HEK293T (cell line): Measurements from ENCODE around the gene EMC10.

ENCODE experiments used
- CTCF ChIA-PET: fragments of 350-600 bp; formaldehyde crosslinking; extraction: SDS; loops from one replicate; lab custom pipeline; 2021; ENCODE audit warnings: antibody characterized with exemption, inconsistent platforms; lab: Yijun Ruan, JAX
- POLR2A ChIA-PET: fragments of 350-600 bp; formaldehyde crosslinking; extraction: SDS; loops from one replicate; lab custom pipeline; 2020; ENCODE audit warnings: antibody characterized with exemption, inconsistent platforms; lab: Yijun Ruan, JAX
- DNase-seq: peaks from one replicate; pipeline ENCODE4 v3.0.0; 2012; ENCODE audit warnings: mixed read lengths; ENCODE audit errors: extremely low spot score
- ARNT ChIP-seq: fragments of 450-650 bp; IDR thresholded peaks from 2 replicates; pipeline ENCODE4 v1.6.1; 2017; ENCODE audit warnings: mild to moderate bottlenecking
- BHLHE40 ChIP-seq: fragments of 450-650 bp; IDR thresholded peaks from 2 replicates; pipeline ENCODE4 v1.6.1; 2016; ENCODE audit warnings: mild to moderate bottlenecking, moderate library complexity, borderline replicate concordance
- CTBP1 ChIP-seq: fragments of 450-650 bp; IDR thresholded peaks from 2 replicates; pipeline ENCODE4 v1.6.1; 2016; ENCODE audit warnings: borderline replicate concordance
- ELF4 ChIP-seq: fragments of 450-650 bp; IDR thresholded peaks from 2 replicates; pipeline ENCODE4 v1.6.1; 2017; ENCODE audit warnings: antibody characterized with exemption
- FOXA1 ChIP-seq: fragments of 450-650 bp; IDR thresholded peaks from 2 replicates; pipeline ENCODE4 v1.6.1; 2016; ENCODE audit warnings: mild to moderate bottlenecking
- FOXK2 ChIP-seq: fragments of 450-650 bp; IDR thresholded peaks from 2 replicates; pipeline ENCODE4 v1.6.1; 2016; ENCODE audit warnings: mild to moderate bottlenecking
- FOXM1 ChIP-seq: fragments of 450-650 bp; IDR thresholded peaks from 2 replicates; pipeline ENCODE4 v1.6.1; 2017; ENCODE audit warnings: mild to moderate bottlenecking, borderline replicate concordance
- HDGF ChIP-seq: fragments of 450-650 bp; IDR thresholded peaks from 2 replicates; pipeline ENCODE4 v1.6.1; 2017; ENCODE audit warnings: antibody characterized with exemption, borderline replicate concordance
- L3MBTL2 ChIP-seq: fragments of 450-650 bp; conservative IDR thresholded peaks from 2 replicates; pipeline ENCODE4 v1.6.1; 2016; ENCODE audit warnings: mild to moderate bottlenecking
- LEF1 ChIP-seq: fragments of 450-650 bp; IDR thresholded peaks from 2 replicates; pipeline ENCODE4 v1.6.1; 2017; ENCODE audit warnings: mild to moderate bottlenecking, borderline replicate concordance
- NFRKB ChIP-seq: fragments of 450-650 bp; IDR thresholded peaks from 2 replicates; pipeline ENCODE4 v1.6.1; 2016; ENCODE audit warnings: mild to moderate bottlenecking, moderate library complexity
- SP1 ChIP-seq: fragments of 450-650 bp; IDR thresholded peaks from 2 replicates; pipeline ENCODE4 v1.6.1; 2017
- SUZ12 ChIP-seq: fragments of 450-650 bp; IDR thresholded peaks from 2 replicates; pipeline ENCODE4 v1.6.1; 2016; ENCODE audit warnings: mild to moderate bottlenecking
- TARDBP ChIP-seq: fragments of 450-650 bp; IDR thresholded peaks from 2 replicates; pipeline ENCODE4 v1.6.1; 2016
- ZNF384 ChIP-seq: fragments of 450-650 bp; IDR thresholded peaks from 2 replicates; pipeline ENCODE4 v1.6.1; 2016
- TF ChIP-seq, protein P1 (sequence below): fragments of 450-650 bp; IDR thresholded peaks from 2 replicates; pipeline ENCODE4 v1.6.1; 2016

Gene EMC10

DNA sequence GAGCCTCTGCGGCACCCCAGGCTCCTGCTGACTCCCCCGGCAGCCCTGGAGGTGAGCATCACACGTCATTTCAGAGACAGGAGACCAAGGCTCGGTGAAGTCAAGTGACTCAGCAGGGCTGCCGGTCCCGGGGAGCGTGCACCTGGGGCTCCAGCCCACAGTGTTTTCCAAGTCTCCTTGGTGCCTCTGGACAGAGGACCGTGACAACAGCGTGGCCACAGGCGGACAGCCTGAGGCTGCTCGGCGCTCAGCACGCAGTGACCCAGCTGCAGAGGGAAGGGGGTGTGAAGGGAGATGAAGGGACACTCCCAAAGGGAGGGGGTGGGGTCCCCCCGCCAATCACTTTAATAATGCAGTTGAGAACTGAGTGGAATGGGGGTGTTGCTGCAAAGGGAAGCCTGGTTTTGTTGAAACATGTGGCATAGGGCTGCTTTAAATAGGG lies 54.9 kb downstream of the EMC10 start:
- TF ChIP-seq NFRKB (no peak), FOXK2 (no peak), ZNF384 (no peak)
- no peak for DNase-seq
- POLR2A ChIA-PET: no interaction called here
- CTCF ChIA-PET: no interaction called here

DNA sequence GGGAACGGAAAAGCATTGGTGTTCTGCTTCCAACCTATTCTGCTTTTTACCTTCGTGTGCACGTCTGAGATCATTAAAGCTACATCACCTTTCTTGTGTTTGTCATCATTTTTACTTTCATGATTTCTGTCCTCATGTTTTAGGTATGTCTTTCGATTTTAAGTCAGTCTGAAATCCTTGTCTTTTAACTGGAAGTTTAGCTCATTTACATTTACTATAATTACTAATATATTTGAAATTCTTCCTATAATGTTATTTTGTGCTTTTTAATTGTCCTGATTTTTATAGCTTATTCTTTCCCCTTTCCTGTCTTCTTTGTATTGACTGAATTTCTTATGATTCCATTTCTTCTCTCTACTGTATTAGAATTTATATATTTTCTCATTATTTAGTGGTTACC lies 56.6 kb downstream of the EMC10 start:
- no peak for DNase-seq
- ChIA-PET CTCF (interaction anchor here (0.6 to 0.8 kb wide), 2 partner anchors 23 to 189 kb away, joined by 3 read pairs; no protein-coding TSS in a partner anchor), POLR2A (interaction anchor here (0.8 kb wide), 1 partner anchor 21 kb away, joined by 3 read pairs; the partner anchor contains the start of gene JOSD2)
- TF ChIP-seq LEF1 (no peak), L3MBTL2 (no peak), BHLHE40 (no peak), ELF4 (no peak), CTBP1 (no peak), ARNT (no peak), SP1 (no peak), FOXK2 (no peak), HDGF (no peak), FOXA1 (no peak), ZNF384 (no peak), NFRKB (no peak), TARDBP (no peak), SUZ12 (no peak), FOXM1 (no peak)
- TF ChIP-seq, protein P1, sequence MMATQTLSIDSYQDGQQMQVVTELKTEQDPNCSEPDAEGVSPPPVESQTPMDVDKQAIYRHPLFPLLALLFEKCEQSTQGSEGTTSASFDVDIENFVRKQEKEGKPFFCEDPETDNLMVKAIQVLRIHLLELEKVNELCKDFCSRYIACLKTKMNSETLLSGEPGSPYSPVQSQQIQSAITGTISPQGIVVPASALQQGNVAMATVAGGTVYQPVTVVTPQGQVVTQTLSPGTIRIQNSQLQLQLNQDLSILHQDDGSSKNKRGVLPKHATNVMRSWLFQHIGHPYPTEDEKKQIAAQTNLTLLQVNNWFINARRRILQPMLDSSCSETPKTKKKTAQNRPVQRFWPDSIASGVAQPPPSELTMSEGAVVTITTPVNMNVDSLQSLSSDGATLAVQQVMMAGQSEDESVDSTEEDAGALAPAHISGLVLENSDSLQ: no peak

DNA sequence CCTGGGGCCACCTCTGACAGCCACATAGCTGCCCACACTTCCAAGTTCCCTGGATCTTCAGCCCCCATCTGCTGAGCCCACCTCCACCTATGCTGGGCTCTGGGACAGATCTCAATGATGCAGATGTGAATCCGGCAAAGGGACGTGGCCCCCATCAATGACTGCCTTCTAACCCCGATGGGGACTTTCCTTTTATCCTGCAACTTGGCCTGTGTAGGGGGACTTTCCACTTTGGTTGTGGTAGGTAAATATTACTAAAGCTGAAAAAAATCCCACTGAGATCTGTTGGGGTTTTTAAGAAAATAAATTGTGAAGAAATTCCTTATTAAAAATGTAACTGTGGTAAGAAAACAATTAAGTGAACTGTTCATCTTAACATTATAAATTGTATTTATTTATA lies 58.2 kb downstream of the EMC10 start:
- TF ChIP-seq SP1 (no peak), FOXM1 (no peak), TARDBP (no peak), CTBP1 (no peak), ARNT (no peak), ZNF384 (no peak), BHLHE40 (no peak), SUZ12 (no peak), FOXA1 (no peak), NFRKB (no peak), L3MBTL2 (no peak), LEF1 (no peak), HDGF (no peak), ELF4 (no peak), FOXK2 (no peak)
- TF ChIP-seq, protein P1: no peak
- no peak for DNase-seq
- POLR2A ChIA-PET: no interaction called here
- CTCF ChIA-PET: no interaction called here

DNA sequence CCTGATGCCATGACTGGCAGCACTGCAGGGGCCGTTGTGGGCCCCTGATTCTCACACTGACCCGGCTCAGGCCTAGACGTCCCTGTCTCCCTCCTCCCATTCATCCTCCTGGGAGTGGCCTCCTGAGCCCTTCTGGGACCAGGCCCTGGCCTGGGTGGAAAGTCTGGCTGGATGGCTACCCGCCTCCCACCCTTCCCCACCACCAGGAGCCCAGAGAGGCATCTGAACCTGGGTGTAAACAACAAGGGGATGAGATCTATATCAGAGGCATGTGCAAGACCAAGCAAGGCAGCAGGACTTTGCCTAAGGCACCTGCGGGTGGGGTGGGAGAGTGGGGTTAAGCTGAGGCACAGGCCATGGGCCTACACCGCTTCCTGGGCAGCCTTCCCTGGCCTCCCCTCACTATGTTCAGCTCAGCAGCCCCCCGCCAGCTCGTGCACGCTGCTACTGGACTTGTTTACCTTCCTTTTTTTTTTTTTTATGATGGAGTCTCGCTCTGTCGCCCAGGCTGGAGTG lies 59.4 kb downstream of the EMC10 start:
- CTCF ChIA-PET: no interaction called here
- no peak for DNase-seq
- no peak for TF ChIP-seq FOXA1
- TF ChIP-seq, protein P1: no peak
- no peak for TF ChIP-seq BHLHE40
- no peak for TF ChIP-seq LEF1
- TF ChIP-seq SP1: no peak
- no peak for TF ChIP-seq FOXK2
- TF ChIP-seq FOXM1: no peak
- TF ChIP-seq ARNT: no peak
- TF ChIP-seq ZNF384: no peak
- POLR2A ChIA-PET: no interaction called here

DNA sequence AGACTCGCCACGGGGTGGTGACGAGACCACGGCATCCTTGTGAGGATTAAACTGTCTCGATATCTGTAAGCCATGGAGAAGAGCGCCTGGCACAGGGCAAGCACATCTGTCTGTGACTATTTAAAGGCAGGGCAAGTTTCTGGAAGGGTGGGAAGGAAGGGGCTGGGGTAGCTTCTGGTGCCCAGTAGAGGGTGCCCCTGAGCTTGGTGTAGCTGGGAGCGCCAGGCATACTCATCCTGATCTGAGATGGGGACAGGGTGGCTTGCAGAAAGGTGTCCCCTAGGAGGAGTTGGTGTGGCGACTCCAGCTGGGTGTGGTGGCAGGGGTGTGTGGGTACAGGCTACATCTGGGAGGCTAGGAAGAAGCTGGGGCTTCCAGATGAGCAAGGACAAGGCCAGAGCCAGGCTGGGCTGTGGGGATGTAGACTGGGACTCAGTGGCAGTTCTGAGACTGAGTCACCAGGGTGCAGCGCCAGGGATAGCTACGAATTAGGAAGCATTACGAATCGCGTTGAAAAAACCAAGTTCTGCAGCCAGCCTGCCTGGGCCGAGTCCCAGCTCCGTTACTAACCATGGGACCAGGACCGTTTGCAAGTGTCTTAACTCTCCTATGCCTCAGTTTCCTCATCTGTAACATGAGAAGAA lies 60.5 kb downstream of the EMC10 start:
- POLR2A ChIA-PET: no interaction called here
- DNase-seq: no peak
- CTCF ChIA-PET: interaction anchor here (0.6 to 2.8 kb wide), 6 partner anchors 10 to 133 kb away, joined by 3 to 27 read pairs (median 5); no protein-coding TSS in a partner anchor

More for the DNA sequence above, 60.5 kb downstream of the EMC10 start:
- TF ChIP-seq ZNF384 (no peak), CTBP1 (no peak), ARNT (no peak), TARDBP (no peak), BHLHE40 (no peak), FOXA1 (no peak), FOXM1 (no peak), HDGF (no peak), SP1 (no peak), SUZ12 (no peak), ELF4 (no peak), LEF1 (no peak)
- TF ChIP-seq, protein P1: no peak
